Ureter (tissue), 1 donor: ENCODE data around the gene PCDHB8. TPM values are rescaled to one million over a fixed set of nuclear protein-coding genes. Genes with fewer than 3 reads are reported as not detected.
"Not testable (repeated sequence)": the region's sequence is repeated elsewhere in the genome, so short reads cannot be mapped to it uniquely, and the experiment has no call there.

Experiments used
- DNase-seq: peaks from one replicate; pipeline ENCODE4 v3.0.0-alpha.2; 2020; ENCODE audit warnings: low spot score
- total RNA-seq: library from RNA; stranded (reverse); gene quantifications from one replicate; pipeline ENCODE4 v1.2.4, GENCODE V29; 2023
- donor health status: DM: yes; HTN: yes; CAD: no.

The PCDHB8 gene
- total RNA-seq, 1 donor from 2014 or later: 1.7 TPM

- DNase-seq: not testable (repeated sequence)
These were observed 6.7 kb downstream of the PCDHB8 start for GRCh38 chr5:141184117-141184855.

DNA sequence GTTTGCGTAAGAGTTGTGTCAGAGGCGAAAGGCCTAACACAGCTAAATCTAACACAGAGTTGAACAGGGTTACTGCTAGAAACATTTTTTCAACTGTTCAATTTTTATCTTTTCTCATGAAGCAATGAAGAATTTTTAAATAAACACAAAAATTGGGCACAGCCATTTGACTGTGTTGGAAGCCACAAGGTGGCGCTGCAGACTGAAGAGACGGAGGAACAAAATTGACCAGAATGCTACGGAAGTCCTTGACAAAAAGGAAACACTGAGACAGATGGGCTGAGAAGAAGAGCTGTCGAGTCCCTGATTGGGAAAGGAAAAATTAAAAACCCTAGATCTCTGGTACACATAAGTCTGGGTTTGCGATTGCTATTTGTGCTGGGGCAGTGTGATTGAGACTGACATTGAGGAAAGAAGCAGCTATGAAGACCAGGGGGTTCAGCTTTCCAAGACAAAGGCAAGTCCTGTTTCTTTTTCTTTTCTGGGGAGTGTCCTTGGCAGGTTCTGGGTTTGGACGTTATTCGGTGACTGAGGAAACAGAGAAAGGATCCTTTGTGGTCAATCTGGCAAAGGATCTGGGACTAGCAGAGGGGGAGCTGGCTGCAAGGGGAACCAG is 9.4 kb downstream of the PCDHB8 start, which contains the start of gene PCDHB9:
PCDHB9 (plus strand) TSS at position 265 of the 616 bp plus-strand sequence; CDS start at position 423, 158 bp downstream.
- DNase-seq: no peak

GRCh38 chr5:141188682-141189081 is 11.1 kb downstream of the PCDHB8 start:
- not testable (repeated sequence) for DNase-seq

DNA sequence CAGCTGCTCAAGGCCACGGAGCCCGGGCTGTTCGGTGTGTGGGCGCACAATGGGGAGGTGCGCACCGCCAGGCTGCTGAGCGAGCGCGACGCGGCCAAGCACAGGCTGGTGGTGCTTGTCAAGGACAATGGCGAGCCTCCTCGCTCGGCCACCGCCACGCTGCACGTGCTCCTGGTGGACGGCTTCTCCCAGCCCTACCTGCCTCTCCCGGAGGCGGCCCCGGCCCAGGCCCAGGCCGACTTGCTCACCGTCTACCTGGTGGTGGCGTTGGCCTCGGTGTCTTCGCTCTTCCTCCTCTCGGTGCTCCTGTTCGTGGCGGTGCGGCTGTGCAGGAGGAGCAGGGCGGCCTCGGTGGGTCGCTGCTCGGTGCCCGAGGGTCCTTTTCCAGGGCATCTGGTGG is 11.5 kb downstream of the PCDHB8 start:
- not testable (repeated sequence) for DNase-seq

DNA sequence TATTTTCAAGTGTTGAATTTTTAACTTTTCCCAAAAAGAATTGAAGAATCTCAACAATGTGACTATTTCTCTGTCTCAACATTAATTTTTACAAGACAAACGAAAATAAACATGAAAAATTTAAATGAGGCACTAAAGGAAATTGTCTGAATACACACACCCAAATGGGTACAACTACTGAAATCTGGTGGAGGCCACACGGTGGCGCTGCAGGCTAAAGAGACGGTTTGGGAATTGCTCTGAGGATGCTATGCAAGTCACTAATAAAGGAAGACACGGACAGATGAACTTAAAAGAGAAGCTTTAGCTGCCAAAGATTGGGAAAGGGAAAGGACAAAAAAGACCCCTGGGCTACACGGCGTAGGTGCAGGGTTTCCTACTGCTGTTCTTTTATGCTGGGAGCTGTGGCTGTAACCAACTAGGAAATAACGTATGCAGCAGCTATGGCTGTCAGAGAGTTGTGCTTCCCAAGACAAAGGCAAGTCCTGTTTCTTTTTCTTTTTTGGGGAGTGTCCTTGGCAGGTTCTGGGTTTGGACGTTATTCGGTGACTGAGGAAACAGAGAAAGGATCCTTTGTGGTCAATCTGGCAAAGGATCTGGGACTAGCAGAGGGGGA is 14.6 kb downstream of the PCDHB8 start, which contains the start of gene PCDHB10:
PCDHB10 (plus strand) TSS at position 244 of the 616 bp plus-strand sequence; CDS start at position 444, 200 bp downstream.
- no peak for DNase-seq

DNA sequence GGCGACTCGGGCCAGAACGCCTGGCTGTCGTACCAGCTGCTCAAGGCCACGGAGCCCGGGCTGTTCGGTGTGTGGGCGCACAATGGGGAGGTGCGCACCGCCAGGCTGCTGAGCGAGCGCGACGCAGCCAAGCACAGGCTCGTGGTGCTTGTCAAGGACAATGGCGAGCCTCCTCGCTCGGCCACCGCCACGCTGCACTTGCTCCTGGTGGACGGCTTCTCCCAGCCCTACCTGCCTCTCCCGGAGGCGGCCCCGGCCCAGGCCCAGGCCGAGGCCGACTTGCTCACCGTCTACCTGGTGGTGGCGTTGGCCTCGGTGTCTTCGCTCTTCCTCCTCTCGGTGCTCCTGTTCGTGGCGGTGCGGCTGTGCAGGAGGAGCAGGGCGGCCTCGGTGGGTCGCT is 16.7 kb downstream of the PCDHB8 start:
- not testable (repeated sequence) for DNase-seq

GRCh38 chr5:141196363-141196762 is 18.8 kb downstream of the PCDHB8 start:
- no peak for DNase-seq

DNA sequence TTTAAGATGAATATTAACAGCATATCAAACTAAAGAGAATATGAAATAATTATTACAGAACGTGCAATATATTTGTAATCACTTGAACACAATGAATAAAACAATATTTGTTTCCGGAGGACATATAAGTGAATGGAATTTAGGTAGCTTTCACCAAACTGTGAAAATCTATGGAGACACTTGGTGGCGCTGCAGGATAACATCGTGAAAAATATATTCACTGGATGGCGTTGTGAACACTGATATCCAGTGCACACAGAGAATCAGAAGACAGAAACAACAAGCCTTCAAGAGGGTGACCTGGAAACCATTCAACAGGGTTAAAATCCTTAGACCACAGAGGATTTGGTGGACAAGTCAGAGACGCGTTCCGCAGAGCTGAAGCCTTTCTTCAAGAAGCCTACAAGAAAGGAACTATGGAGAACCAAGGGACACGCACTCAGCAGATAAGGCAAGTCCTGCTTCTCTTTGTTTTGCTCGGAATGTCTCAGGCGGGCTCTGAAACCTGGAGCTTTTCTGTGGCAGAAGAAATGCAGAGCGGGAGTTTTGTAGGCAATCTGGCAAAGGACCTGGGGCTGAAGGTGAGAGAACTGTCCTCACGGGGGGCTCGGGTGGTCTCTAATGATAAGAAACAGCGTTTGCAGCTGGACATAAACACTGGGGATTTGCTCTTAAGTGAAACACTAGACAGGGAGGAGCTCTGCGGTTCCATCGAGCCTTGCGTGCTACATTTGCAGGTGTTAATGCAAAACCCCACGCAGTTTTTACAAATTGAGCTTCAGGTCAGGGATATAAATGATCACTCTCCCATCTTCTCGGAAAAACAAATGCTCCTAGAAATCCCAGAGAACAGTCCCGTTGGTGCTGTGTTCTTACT is 22.0 kb downstream of the PCDHB8 start, which contains the start of gene PCDHB11:
PCDHB11 (plus strand) TSS at position 269 of the 877 bp plus-strand sequence; CDS start at position 417, 148 bp downstream.
- DNase-seq: no peak

GRCh38 chr5:141201126-141201525 is 23.5 kb downstream of the PCDHB8 start:
- not testable (repeated sequence) for DNase-seq

GRCh38 chr5:141201646-141202045 is 24.1 kb downstream of the PCDHB8 start:
- not testable (repeated sequence) for DNase-seq

- DNase-seq: no peak
These were observed 30.9 kb downstream of the PCDHB8 start, which contains the start of gene PCDHB12 for GRCh38 chr5:141208478-141208877. Gene PCDHB12, plus strand, starts transcription at chr5:141208719. Its CDS starts 189 bp downstream, at chr5:141208908.

- not testable (repeated sequence) for DNase-seq
These were observed 32.7 kb downstream of the PCDHB8 start for GRCh38 chr5:141210281-141210680.

- not testable (repeated sequence) for DNase-seq
These were observed 33.3 kb downstream of the PCDHB8 start for GRCh38 chr5:141210849-141211248.

GRCh38 chr5:141213656-141214339 is 36.2 kb downstream of the PCDHB8 start, which contains the start of gene PCDHB13:
Gene PCDHB13, plus strand, starts transcription at chr5:141213919. Its CDS starts 205 bp downstream, at chr5:141214124.
- DNase-seq: not testable (repeated sequence)

GRCh38 chr5:141214583-141214982 is 37.0 kb downstream of the PCDHB8 start:
- not testable (repeated sequence) for DNase-seq

DNA sequence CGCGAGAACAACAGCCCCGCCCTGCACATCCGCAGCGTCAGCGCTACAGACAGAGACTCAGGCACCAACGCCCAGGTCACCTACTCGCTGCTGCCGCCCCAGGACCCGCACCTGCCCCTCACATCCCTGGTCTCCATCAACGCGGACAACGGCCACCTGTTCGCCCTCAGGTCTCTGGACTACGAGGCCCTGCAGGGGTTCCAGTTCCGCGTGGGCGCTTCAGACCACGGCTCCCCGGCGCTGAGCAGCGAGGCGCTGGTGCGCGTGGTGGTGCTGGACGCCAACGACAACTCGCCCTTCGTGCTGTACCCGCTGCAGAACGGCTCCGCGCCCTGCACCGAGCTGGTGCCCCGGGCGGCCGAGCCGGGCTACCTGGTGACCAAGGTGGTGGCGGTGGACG is 37.9 kb downstream of the PCDHB8 start:
- not testable (repeated sequence) for DNase-seq

DNA sequence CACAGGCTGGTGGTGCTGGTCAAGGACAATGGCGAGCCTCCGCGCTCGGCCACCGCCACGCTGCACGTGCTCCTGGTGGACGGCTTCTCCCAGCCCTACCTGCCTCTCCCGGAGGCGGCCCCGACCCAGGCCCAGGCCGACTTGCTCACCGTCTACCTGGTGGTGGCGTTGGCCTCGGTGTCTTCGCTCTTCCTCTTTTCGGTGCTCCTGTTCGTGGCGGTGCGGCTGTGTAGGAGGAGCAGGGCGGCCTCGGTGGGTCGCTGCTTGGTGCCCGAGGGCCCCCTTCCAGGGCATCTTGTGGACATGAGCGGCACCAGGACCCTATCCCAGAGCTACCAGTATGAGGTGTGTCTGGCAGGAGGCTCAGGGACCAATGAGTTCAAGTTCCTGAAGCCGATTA is 38.4 kb downstream of the PCDHB8 start:
- not testable (repeated sequence) for DNase-seq

DNA sequence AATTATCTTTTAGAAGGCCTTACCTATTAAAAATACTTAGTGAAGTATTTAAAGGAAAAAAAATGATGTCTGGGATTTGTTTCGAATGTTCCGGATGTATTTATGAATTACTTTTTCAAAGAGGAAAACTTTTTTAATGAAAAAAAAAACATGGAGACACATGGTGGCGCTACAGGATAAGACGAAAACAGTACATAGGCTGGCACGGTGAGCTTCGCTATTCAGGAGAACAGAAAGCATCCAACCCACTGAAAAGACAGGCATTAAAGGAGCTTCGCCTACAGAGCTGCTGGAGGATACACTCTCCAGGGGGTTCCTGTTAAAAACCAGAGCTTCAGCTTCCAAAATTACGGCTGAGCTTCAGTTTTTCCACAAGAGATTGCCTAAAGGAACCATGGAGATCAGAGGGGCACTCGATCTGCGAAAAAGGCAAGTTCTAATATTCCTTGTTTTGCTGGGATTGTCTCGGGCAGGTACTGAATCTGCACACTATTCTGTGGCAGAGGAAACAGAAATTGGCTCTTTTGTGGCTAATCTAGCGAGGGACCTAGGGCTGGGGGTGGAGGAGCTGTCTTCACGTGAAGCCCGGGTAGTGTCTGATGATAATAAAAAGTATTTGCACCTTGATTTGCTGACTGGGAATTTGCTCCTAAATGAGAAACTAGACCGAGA is 45.7 kb downstream of the PCDHB8 start, which contains the start of gene PCDHB14:
PCDHB14 (plus strand) TSS at position 232 of the 672 bp plus-strand sequence; CDS start at position 395, 163 bp downstream.
- DNase-seq: no peak

DNA sequence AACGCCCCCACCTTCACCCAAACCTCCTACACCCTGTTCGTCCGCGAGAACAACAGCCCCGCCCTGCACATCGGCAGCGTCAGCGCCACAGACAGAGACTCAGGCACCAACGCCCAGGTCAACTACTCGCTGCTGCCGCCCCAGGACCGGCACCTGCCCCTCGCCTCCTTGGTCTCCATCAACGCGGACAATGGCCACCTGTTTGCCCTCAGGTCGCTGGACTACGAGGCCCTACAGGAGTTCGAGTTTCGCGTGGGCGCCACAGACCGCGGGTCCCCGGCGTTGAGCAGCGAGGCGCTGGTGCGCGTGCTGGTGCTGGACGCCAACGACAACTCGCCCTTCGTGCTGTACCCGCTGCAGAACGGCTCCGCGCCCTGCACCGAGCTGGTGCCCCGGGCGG is 47.3 kb downstream of the PCDHB8 start:
- DNase-seq: not testable (repeated sequence)

- not testable (repeated sequence) for DNase-seq
These were observed 47.8 kb downstream of the PCDHB8 start for GRCh38 chr5:141225421-141225820.
